GM21360 (cell line): ENCODE measurements around the gene IPPK.

Experiments
- ATAC-seq: cut with Tn5 transposase; IDR thresholded peaks from one replicate; pipeline ENCODE4 v1.9.1; 2021; ENCODE audit warnings: mild to moderate bottlenecking, moderate library complexity; ENCODE audit not compliant: unreplicated experiment

IPPK gene

GRCh38 chr9:92696619-92697018 is 26.7 kb upstream of the IPPK start:
- ATAC-seq = no peak

GRCh38 chr9:92686954-92687353 is 17.0 kb upstream of the IPPK start:
- ATAC-seq = no peak

DNA sequence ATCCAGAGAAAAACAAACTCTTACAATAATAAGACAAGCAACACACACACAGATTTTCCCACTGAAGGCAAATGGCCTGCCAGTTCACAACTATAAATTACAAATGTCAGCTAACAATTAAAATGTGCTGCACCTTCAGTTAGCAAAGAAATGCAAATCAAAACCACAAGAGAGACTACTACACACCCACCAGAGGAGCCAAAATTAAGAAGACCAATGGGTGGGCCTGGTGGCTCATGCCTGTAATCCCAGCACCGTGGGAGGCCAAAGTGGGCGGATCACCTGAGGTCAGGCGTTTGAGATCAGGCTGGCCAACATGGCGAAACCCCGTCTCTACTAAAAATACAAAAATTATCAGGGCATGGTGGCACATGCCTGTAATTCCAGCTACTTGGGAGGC is 15.1 kb upstream of the IPPK start:
- ATAC-seq = no peak

DNA sequence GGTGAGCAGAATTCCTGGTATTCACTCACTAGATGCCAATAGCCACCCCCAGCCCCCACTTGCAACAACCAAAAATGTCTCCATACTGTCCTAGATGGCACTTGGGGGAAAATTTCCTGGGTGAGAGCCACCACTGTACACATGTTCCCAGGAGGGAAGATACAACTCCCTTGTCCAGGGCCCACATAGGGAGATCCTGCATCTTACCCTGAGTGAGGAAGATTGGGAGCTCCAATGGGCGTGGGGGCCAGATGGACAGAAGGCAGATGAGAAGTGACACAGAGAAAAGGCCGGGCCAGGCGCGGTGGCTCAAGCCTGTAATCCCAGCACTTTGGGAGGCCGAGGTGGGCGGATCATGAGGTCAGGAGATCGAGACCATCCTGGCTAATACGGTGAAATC is 12.3 kb upstream of the IPPK start:
- no peak for ATAC-seq

GRCh38 chr9:92680166-92681119 is 10.5 kb upstream of the IPPK start:
- ATAC-seq = no peak

DNA sequence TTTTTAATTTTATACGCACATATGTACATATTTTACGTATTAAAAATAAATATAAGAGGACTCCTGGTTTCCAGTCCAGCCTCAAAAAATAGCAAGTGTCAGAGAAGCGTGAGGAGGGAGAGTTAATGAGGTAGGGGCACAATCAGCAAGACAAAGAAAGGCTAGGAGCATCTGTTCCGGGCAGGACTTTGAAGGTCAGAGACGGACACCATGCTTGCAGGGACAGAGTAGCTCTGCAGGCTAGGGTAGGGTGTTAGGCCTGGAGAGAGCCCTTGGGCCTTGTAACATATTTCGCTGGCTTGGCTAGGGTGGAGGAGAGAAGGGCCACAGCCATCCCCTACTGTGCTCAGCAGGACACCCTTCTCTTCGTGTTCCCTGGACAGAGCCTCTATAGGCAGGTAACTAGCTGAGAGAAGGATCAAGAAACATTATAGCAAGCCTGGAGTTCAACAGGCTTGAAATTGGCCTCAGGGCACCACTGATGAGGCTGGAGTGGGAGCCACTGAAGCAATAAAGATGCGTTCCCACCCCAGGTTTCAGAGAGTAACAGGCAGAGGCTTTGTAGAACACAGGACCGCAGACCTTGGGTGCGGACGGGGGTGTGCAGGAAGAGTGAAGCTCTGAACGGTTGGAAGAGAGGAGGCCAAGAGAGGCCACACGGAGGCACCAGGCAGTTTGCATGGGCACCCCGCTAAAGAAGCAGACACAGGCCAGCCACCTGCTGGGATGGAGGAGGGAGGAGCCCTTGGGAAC is 9.7 kb upstream of the IPPK start:
- ATAC-seq = no peak

DNA sequence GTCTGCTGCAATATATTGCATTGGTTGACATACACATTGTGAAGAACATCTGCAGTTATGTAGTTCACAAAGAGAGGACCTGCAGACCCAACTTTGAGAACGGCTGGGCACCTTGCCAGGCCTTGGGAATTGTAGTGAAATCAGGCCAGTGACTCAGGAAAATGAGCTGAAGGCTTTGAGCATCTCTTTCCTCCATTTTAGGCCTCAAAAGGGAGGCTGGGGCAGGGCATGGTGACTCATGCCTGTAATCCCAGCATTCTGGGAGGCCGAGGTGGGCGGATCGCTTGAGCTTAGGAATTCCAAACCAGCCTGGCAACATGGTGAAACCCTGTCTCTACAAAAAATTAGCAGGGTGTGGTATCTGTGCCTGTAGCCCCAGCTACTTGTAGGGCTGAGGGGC is 1.4 kb upstream of the IPPK start:
- ATAC-seq = no peak

DNA sequence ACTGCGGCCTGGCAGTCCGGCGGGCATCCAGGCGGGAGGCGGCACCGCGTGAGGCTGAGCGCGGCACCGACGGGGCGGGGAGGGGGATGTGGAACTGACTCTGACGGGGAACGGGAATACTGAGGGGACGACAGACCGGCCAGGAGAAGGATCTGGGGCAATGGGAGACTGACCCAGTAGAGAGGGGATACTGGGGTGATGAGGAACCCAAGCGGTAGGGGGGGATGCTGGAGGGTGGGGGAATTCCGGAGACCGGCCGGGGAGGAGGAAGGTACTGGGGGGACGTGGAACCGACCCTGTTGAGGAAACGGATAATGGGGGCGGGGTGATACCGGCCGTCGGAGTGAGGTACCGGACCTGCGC is 423 bp downstream of the IPPK start:
- peak; percentile 5 for ATAC-seq

GRCh38 chr9:92668746-92669526 is 995 bp downstream of the IPPK start:
- no peak for ATAC-seq

- ATAC-seq = no peak
Observed at GRCh38 chr9:92666912-92667532, 2.9 kb downstream of the IPPK start.

GRCh38 chr9:92666236-92666635 is 3.7 kb downstream of the IPPK start:
- ATAC-seq = no peak

DNA sequence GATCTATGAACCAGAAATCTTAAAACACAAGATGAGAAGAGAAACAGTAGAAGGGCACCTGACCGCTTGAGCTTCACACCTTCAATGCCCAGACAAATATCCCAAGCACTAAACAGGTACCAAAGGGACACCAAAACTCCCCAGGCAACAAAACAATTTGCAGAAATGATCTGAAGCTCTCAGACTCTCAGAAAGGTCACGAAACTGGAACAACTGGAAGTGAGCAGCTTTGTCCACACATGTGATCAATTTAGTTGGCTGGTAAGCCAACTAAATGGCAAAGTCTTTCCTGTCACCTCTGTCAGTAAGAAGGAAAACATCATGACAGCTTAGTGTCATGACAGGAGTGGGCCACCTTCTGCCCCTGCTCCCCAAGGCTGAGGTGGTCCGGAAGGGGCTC is 4.1 kb downstream of the IPPK start:
- ATAC-seq = no peak

GRCh38 chr9:92664394-92665152 is 5.4 kb downstream of the IPPK start:
- no peak for ATAC-seq

DNA sequence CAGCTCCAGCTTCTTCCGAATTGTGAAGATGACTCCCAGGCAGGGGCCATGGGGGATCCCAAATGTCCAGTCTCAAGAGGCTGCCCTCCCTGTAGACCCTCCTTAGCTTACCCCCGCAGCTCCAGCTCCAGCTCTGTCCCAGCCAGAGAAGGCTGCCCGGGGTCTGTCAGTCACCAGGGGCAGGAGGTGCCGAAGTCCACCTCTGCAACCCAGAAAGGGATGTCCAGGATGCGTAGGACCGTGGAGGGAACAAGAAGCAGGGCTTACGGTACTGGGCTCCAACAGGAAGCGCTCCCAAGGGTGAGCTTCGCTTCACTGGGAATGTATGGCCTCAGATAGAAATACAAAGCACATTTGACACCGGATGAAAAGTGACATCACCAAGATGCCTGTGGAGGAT is 6.0 kb downstream of the IPPK start:
- no peak for ATAC-seq

DNA sequence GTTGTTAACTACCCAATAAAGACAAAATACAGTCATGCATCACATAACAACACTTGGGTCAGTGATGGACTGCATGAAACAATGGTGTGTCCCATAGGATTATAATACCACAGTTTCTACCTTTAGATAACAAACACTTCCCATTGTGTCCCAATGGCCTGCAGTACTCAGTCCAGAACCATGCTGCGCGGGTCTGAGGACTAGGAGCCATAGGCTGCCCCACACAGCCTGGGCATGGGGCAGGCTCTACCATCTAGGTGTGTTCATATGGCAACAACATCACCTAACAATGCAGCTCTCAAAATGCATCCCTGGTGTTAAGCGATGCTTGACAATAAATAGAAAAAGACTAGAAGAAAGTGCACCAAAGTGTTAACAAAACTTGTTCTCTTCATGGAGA is 6.8 kb downstream of the IPPK start:
- no peak for ATAC-seq

DNA sequence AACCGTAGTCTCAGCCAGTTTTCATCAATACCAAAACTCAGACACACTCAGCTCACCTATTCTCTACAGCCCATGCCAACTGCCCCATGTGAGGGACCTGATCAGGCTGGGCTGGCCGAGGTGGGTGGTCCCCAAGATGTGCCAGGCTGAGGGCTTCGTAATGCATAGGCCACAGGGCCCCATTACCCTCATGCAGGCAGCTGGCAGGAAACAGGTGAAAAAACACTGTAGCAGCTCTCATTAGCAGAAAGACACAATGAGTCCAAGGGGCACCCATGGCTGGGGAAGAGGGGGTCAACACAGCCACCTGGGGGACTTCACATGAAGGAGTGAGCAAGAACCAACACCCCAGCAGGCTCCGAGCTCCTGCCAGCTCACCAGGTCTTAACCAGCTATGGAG is 8.2 kb downstream of the IPPK start:
- ATAC-seq = no peak

DNA sequence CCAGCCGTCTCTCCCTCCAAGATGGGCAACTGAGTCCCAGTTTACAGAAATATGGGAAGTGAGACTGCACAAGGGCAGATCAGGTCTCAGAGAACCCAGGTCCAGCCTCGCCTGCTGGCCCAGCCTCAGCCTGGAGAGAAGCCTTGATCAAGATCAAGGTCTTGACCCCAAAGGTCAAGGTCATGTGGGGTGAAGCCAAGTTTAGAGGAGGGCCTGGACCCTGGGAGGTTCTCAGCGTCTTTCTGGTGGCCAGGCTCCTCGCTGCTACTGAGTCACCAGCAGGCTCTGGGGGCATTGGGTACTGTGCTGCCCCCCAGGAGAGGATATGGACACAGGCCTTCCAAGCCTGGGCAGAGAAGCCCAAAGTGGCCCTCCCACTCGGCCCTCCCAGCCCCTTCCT is 8.8 kb downstream of the IPPK start:
- ATAC-seq = no peak

GRCh38 chr9:92660266-92660665 is 9.7 kb downstream of the IPPK start:
- no peak for ATAC-seq

DNA sequence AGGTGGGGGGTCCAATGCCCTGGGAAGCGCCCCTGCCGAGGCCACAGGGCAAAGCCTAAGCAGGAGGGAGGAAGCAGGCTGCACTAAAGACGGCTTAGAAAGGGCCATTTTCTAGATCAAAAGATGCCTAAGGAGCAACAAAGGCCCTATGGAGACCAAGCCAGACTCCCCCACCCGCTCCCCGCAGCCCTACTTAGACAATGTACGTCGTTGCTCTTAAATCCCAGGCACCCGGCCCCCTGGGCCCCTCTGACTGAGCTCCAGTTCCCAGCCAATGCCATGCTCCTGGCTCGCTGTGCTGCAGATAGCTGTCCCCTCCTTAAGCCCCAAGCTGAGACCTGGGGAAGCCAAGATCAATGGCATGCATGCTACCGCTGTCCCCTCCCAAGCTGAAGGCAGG is 10.3 kb downstream of the IPPK start:
- ATAC-seq = no peak

- no peak for ATAC-seq
Observed at GRCh38 chr9:92658611-92659010, 11.3 kb downstream of the IPPK start.
